Left renal pelvis (tissue), 4 donors: ENCODE data around the gene GNG14. TPM values are rescaled to one million over a fixed set of nuclear protein-coding genes. Genes with fewer than 3 reads are reported as not detected.
"Not testable (repeated sequence)": the region's sequence is repeated elsewhere in the genome, so short reads cannot be mapped to it uniquely, and the experiment has no call there.

Experiments
- DNase-seq, 4 donors: peaks; one replicate each; pipeline ENCODE4 v3.0.0-alpha.2; 2013; ENCODE audit warnings: low read depth in 4 of 4, low spot score in 3 of 4
- polyA plus RNA-seq, 4 donors: library from polyadenylated mRNA; unstranded; fragments of 120-200 nt; gene quantifications; one replicate each; pipeline ENCODE4 v1.2.1, GENCODE V29; 2013; ENCODE audit not compliant: insufficient read length in 4 of 4

The GNG14 gene
- polyA plus RNA-seq, 4 donors = 0.63 TPM; not detected in 3

DNA sequence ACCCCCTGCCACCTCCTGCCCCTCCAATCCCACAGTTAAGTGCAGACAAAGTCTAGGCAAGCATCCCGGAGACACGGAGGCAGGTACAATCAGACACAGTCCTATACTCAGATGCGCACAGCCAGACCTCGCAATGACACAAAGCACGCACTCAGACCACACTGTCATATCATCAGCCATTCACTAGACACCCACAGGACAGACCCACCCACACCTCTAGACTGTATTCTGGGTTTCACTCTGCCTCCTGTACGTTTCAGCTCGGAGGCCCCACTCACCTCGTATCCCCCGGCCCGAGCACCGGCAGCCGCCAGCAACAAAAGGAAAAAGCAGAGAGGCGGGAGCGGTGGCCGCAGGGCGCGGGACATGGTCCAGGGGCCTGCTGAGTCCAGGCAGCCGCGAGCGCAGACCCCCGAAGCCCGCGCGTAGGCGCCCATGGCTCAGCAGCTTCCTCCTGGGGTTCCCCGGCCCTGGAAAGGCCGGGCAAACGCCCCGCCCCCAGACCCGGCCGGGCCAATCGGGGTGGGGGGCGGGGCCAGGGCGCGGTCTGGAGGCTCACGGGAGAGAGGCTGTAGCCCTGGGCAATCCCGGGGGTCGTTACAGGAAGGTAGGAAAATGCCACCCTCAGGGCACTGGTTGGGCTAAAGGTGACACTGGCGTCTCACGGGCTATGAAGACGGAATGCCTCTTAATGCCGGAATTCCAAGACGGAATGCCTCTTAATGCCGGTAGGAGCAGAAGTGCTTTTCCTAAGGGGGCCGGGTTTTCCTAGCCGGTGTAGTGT is 21.3 kb upstream of the GNG14 start, which contains the start of the genes MAN2B1 and WDR83:
Gene MAN2B1, minus strand, starts transcription at position 478 of the 784 bp plus-strand sequence. Its CDS starts 41 bp downstream, at position 437.
Gene WDR83, plus strand, starts transcription at position 543 of the 784 bp plus-strand sequence. CDS start 2,984 bp downstream, outside the sequence.
- DNase-seq = peak in 2 of 4 donors; percentile 60 to 61

GRCh38 chr19:12667731-12668302 is 20.0 kb upstream of the GNG14 start:
- DNase-seq = no peak

- no peak for DNase-seq
These were observed 19.5 kb upstream of the GNG14 start for GRCh38 chr19:12668346-12668745.

GRCh38 chr19:12668932-12669269 is 18.9 kb upstream of the GNG14 start:
- DNase-seq = no peak

- peak; percentile 72 to 82 (median 77) for DNase-seq
These were observed 18.3 kb upstream of the GNG14 start for GRCh38 chr19:12669270-12670158.

GRCh38 chr19:12670159-12670928 is 17.5 kb upstream of the GNG14 start:
- no peak for DNase-seq

DNA sequence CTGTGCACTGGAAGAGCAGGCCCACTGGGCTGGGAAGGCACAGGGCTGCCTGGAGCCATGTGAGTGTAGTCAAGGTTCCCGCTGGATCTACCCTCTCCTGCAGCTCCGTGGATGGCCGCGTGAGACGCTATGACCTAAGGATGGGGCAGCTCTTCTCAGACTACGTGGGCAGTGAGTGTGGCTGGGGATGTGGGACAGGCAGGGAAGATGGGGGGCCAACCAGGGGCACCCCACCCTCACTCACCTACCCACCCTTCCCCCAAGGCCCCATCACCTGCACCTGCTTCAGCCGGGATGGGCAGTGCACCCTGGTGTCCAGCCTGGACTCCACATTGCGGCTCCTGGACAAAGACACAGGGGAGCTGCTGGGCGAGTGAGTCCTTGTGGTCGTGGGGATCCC is 15.1 kb upstream of the GNG14 start:
- no peak for DNase-seq

GRCh38 chr19:12675399-12675798 is 12.4 kb upstream of the GNG14 start:
- DNase-seq = no peak

DNA sequence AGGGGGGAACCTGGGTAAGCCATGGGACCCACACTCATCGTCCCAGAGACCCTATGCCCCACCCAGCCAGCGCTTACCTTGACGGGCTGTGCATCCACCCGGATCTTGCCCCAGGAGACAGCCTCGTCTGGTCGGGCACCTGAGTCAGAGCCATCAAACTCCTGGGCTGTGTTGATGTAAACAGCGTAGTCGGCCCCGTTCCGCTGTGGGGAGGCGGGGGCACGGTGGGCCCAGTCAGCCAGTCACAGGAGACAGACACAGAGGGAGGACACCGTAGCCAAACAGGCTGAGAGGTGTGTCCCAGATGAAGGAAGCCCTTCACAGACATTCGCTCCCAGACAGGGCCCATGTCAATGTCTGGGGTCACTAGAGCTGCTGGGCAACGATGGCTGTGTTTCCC is 11.9 kb upstream of the GNG14 start:
- no peak for DNase-seq

DNA sequence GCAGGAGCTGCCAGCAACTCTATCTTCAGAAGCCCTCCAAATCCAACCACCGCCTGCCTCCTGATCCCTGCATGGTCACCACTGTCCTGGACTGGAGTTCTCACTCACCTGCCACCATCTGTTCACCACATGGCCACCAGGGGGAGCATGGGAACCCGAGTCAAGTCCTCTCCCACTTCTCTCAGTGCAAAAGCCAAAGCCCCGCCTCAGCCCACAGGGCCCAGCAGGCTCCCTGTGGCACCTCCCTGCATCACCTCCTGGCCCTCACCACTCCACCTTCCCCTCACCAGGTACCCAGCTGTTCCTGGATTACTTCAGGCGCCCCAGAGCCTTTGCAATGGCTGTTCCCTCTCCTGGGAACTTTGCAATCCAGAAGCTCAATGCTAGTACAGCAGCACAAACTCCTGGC is 11.4 kb upstream of the GNG14 start:
- DNase-seq = peak in 3 of 4 donors; percentile 44 to 60 (median 58)

- DNase-seq = no peak
These were observed 10.9 kb upstream of the GNG14 start for GRCh38 chr19:12676928-12677327.

DNA sequence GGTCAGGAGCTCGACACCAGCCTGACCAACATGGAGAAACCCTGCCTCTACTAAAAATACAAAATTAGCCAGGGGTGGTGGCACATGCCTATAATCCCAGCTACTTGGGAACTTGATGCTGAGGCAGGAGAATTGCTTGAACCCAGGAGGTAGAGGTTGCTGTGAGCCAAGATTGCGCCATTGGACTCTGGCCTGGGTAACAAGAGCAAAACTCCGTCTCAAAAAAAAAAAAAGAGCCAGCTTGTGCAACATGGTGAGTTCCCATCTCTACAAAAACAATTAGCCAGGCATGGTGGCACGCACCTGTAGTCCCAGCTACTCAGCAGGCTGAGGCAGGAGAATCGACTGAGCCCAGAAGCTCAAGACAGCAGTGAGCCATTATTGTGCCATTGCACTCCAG is 9.8 kb upstream of the GNG14 start:
- not testable (repeated sequence) for DNase-seq

DNA sequence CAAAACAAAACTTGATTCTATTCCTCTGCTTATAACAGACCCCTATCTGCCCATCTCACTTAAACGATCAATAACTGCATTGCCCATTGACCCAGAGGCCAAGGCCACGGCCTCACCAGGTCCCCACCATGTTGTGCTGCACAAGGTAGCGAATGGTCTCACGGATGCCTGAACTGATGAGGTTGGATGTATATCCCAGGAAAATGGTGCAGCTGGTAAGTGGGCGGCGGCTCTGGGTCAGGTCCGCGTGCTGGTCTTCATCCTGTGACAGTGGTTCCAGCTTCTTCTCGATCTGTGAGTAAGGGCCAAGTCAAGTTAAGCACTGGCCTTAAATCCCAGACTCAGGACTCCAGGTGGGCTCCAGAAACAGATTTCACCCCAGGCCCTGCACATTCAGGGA is 7.8 kb upstream of the GNG14 start:
- no peak for DNase-seq

DNA sequence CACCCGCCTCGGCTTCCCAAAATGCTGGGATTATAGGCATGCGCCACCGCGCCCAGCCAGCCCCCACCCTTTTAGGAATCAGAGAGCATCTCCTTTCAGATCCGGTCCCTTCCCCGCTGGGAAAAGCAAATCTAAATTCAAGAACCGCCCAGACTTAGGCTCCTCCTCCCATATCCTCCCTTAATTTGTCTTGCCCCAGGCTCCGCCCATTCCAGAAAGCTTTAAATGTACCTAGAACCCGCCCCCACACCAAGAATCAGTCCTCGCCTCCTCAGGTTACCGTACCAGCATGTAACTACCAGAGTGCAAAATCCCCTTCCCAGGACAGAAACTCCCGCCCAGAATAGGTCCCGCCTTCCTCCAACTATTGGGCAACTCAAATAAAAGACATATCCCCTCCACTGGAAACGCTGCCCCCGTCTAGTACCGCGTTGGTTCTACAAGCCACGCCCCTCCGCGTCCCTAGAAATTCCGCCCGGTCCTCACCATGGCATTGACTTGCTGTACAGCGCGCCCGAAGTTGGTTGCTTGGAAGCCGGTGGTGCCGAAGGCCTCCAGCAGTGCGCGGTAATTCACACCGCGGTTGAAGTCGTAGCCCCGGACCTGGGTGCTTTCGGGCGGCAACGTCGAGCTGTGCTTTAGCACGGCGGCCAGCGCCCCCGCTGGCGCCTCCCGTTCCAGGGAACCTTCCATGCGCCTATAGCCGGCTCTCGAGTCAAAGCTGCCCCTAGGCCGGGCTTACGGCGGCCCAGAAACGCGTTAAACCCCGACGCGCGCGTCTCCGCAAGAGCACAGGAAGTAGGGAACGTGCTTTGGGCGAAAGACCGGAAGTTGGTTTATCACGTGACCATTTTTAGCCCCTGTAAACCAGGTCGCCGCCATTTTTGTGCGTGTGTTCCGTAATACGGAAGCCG is 6.5 kb upstream of the GNG14 start, which contains the start of gene DHPS:
Gene DHPS, minus strand, starts transcription at position 807 of the 914 bp plus-strand sequence. Its CDS starts 114 bp downstream, at position 693.
- peak; percentile 91 to 96 (median 94) for DNase-seq

DNA sequence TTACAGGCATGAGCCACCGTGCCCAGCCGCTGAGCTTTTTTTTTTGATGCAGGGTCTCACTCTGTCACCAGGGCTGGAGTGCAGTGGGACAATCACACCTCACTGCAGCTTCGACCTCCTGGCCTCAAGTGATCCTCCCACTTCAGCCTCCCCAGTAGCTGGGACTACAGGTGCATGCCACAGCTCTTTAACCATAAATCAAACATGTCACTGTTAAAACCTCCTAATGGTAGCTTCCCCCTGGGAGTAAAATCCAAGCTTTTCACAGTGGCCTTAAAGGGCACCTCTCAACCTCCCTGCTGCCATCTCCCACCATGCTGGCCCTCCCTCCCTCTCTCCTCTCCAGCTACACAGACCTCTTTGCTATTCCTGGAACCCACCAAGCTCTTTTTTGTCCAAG is 2.0 kb upstream of the GNG14 start:
- no peak for DNase-seq

DNA sequence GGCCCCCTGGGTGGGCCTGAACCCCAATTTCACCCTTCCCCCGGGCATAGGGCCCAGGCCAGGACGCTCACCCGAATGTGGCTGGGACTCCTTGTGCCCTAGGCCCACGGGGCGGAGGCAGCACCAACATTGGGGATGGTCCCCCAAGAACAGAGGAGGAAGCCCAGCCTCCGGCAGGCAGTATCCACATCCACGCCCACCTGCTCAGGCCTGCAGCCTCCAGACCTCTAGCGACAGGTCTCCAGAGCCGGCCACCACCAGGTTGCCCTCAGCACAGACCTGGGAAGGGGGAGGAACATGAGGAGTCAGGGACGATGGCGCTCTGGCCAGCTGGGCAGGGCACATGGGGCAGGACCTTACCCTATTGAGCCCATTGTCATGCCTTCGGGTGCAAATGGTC is 1.2 kb downstream of the GNG14 start:
- no peak for DNase-seq

- DNase-seq = no peak
These were observed 1.9 kb downstream of the GNG14 start for GRCh38 chr19:12689581-12690216.

DNA sequence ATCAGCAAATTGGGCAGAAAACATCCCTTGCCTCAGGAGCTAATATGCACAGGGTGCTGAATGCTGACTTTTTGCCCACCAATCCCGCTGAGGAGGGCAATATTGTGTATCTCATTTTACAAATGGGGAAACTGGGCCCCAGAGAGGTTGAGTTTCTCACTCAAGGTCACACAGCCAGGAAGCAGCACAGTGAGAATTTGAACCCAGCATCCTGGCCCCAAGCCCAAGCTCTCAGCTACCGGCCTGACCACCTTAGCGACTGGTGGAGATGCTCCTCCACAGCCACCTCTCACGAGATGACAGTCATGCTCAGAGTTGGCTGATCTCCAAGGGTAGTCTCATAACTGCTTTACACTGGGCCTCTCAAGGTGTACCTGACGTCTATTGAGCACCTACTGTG is 5.2 kb downstream of the GNG14 start:
- no peak for DNase-seq

DNA sequence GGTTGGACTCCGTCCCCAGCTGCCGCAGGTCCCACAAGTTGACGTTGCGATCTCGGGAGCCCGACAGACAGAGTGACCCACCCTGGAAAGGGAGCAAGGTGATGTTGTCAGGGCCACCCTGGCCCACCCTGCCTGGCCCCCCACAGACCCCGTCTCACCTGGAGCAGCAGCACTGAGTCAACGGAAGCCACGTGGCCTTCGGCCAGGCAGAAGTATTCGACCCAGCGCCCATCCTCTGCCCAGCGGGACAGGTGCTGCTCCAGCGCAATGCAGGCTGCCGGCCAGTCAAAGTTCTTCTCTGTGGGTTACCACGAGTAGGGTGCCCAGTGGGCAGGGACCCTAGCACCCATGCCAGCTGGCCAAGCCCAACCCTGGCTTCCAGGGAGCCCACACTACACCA is 6.8 kb downstream of the GNG14 start:
- no peak for DNase-seq
